HK-2 (cell line): ENCODE results near the gene INTS11.

ENCODE experiments used
- DNase-seq: peaks from one replicate; pipeline ENCODE4 v3.0.0-alpha.2; 2018; ENCODE audit not compliant: unreplicated experiment

INTS11 gene

GRCh38 chr1:1285102-1285571 lies 39.3 kb downstream of the INTS11 start:
- DNase-seq: no peak

- DNase-seq: no peak
Measured at GRCh38 chr1:1284221-1285101, 40.0 kb downstream of the INTS11 start.

GRCh38 chr1:1283821-1284220 lies 40.6 kb downstream of the INTS11 start:
- peak; percentile 40 for DNase-seq

GRCh38 chr1:1282998-1283397 lies 41.5 kb downstream of the INTS11 start:
- DNase-seq: no peak

- DNase-seq: peak; percentile 76
Measured at GRCh38 chr1:1281533-1282321, 42.7 kb downstream of the INTS11 start.

- DNase-seq: no peak
Measured at GRCh38 chr1:1280782-1281481, 43.5 kb downstream of the INTS11 start.

GRCh38 chr1:1279028-1279427 lies 45.4 kb downstream of the INTS11 start:
- DNase-seq: no peak

- no peak for DNase-seq
Measured at GRCh38 chr1:1278620-1279019, 45.8 kb downstream of the INTS11 start.

GRCh38 chr1:1275836-1276235 lies 48.6 kb downstream of the INTS11 start:
- DNase-seq: no peak

GRCh38 chr1:1274931-1275431 lies 49.5 kb downstream of the INTS11 start:
- DNase-seq: no peak

GRCh38 chr1:1274299-1274930 lies 50.0 kb downstream of the INTS11 start:
- DNase-seq: no peak

- peak; percentile 94 for DNase-seq
Measured at GRCh38 chr1:1273512-1274298, 50.8 kb downstream of the INTS11 start, which contains the start of gene UBE2J2. TSS of gene UBE2J2 (minus strand) at chr1:1273854. CDS start at chr1:1267992, 5,862 bp downstream.

GRCh38 chr1:1273209-1273511 lies 51.3 kb downstream of the INTS11 start:
- peak; percentile 22 for DNase-seq

- DNase-seq: peak; percentile 23
Measured at GRCh38 chr1:1272341-1273208, 51.9 kb downstream of the INTS11 start.

- DNase-seq: no peak
Measured at GRCh38 chr1:1270813-1271212, 53.6 kb downstream of the INTS11 start.

GRCh38 chr1:1268284-1268682 lies 56.2 kb downstream of the INTS11 start:
- no peak for DNase-seq

- no peak for DNase-seq
Measured at GRCh38 chr1:1267488-1268283, 56.8 kb downstream of the INTS11 start.

- DNase-seq: peak; percentile 82
Measured at GRCh38 chr1:1264868-1265272, 59.6 kb downstream of the INTS11 start.

- no peak for DNase-seq
Measured at GRCh38 chr1:1264026-1264425, 60.4 kb downstream of the INTS11 start.
